Stimulated activated CD4-positive, alpha-beta T cell treated with anti-CD3 and anti-CD28 coated beads, Interleukin-4, amount 100 ng/mL, for 1 hour (primary cell): ENCODE results near the gene BBS10.
A peak's percentile ranks its signal among the peaks of the same experiment; 100 is the strongest.
"Not testable (repeated sequence)": the region's sequence is repeated elsewhere in the genome, so short reads cannot be mapped to it uniquely, and the experiment has no call there.

Source experiments
- DNase-seq: peaks from one replicate; pipeline ENCODE4 v3.0.0-alpha.2; 2020

Gene BBS10

GRCh38 chr12:76348079-76348901 lies at the start of gene BBS10:
Gene BBS10, minus strand, starts transcription at chr12:76348415. Its CDS starts 57 bp downstream, at chr12:76348358.
- DNase-seq, result peak; percentile 82

- DNase-seq, result no peak
Observed at GRCh38 chr12:76391461-76391860, 43.2 kb upstream of the BBS10 start.

DNA sequence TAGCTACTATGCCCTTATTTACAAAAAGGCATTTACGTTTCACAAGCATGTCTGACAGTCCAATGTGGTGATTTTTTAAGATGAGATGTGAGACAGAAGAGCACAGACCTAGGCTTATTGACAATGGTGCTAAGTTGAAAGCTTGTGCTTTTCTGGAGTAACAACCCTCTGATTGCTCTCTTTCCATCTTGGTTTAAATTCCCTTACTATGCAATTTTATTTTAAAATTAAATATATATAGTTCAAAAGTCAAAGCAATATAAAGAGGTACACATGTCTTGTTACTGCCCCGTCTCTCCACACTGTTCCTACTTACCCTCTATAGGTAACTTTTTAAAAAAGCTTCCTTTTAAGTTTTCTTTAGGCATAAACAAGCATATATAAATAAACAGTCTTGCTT lies 39.4 kb upstream of the BBS10 start:
- DNase-seq, result no peak

- no peak for DNase-seq
Observed at GRCh38 chr12:76384560-76384959, 36.3 kb upstream of the BBS10 start.

DNA sequence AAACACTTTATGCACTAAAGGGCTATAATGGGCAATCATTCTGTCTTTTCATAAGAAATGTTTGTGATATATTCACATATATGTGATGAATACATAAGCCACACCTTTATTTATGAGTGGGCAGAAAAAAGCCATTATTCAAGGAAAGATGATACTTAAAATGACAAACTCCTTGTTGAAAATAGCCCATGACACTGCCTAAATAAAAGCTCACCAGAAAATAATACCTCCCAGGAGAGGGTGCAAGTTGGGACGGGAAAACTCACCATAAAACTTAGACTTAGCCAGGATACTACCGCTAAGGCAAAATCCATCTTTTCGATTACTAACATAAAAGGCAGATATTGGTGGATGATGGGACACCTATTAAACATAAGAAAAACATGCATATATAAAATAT lies 35.8 kb upstream of the BBS10 start:
- no peak for DNase-seq

GRCh38 chr12:76379261-76379660 lies 31.0 kb upstream of the BBS10 start:
- DNase-seq, result no peak

GRCh38 chr12:76376876-76377275 lies 28.7 kb upstream of the BBS10 start:
- DNase-seq, result not testable (repeated sequence)

GRCh38 chr12:76375939-76376338 lies 27.7 kb upstream of the BBS10 start:
- no peak for DNase-seq

DNA sequence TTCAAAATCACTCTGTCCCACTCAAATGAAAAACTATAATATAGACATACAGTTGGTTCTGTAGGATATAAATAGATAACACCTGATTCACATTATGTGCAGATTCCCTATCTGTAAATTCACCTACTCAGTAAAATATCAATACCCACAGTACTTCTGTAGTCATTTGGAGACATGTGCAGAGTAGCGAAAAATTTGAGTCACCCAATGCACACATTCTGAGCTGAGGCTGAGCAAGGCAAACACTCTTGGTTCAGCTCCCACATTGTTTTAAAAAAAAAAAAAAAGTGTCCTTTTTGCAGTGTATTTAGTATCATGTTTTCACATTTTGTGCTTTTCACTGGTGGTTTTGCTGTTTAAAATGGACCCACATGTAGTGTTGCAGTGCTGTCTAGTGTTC lies 27.3 kb upstream of the BBS10 start:
- DNase-seq, result no peak

DNA sequence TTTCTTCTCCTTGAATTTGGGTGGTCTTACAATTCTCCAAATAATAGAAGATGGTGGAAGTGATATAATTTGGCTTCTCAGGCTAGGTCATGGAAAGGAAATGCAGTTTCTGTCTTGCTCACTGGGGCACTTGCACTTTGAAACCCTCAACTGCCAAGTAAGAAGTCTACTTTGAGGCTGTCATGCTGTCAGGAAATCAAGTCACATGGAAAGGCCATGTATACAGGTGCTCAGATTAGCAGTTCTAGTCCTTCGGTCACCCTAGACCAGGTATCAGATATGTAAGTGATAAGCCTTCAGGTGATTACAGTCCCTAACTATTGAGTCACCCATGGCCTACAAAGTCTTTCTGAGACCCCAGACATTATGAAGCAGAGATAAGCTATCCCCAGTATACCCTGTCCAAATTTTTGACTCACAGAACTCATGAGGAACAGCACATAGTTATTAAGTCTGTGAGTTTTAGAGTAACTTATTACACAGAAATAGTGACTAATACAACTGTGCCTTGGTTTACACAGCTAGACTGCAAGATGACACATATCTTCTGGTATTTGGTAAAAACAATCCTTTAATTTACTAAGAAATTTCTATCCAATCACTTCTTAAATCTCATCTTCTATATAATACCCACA lies 26.3 kb upstream of the BBS10 start:
- DNase-seq, result no peak

DNA sequence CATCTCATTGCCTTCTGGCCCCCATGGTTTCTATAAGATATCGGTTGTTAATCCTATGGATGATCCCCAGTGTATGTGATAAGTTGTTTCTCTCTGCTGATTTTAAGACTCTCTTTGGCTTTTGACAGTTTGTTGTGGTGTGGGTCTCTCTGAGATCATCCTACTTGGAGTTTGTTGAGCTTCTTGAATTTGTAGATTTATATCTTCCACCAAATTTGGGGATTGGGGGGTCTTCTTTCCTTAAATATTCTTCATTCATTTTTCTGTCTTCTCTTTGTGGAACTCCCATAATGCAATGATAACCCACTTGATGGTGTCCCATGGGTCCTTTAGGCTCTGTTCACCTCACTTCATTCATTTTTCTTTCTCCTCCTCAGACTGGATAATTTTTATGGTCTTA lies 20.0 kb upstream of the BBS10 start:
- no peak for DNase-seq

DNA sequence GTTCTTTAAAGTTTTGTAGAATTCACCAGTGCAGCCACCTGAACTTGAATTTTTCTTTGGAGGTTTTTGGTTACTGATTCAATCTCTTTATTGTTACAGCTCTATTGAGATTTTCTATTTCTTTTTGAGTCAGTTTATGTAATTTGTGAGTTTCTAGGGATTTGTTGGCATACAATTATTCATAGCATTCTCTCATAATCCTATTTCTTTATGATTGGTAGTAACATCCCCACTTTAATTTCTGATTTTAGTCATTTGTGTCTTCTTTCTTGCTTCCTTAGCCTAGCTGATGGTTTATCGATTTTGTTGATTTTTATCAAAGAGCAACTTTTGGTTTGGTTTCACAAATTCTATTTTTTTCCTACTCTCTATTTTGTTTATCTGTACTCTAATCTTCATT lies 17.9 kb upstream of the BBS10 start:
- no peak for DNase-seq

GRCh38 chr12:76364131-76364530 lies 15.9 kb upstream of the BBS10 start:
- DNase-seq, result not testable (repeated sequence)

GRCh38 chr12:76360316-76360715 lies 12.1 kb upstream of the BBS10 start:
- DNase-seq, result no peak

DNA sequence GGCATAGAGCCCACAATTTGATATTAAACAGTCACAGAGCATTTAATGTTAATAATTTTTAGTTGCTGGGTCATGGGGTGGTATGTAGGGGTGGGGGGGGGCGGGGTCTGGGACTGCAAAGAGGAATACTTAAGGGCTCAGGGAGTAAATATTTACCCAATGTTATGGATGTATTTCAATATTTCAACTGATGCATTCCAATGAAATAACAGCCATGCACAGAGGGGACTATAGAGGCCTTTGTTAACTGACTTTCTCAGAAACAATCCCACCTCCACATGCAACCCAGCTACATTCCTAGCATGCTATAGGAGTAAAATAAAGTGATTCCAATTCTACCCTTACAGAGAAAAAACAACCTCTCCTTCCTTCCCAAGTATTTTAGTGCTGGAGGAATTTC lies 7.9 kb upstream of the BBS10 start:
- DNase-seq, result no peak

DNA sequence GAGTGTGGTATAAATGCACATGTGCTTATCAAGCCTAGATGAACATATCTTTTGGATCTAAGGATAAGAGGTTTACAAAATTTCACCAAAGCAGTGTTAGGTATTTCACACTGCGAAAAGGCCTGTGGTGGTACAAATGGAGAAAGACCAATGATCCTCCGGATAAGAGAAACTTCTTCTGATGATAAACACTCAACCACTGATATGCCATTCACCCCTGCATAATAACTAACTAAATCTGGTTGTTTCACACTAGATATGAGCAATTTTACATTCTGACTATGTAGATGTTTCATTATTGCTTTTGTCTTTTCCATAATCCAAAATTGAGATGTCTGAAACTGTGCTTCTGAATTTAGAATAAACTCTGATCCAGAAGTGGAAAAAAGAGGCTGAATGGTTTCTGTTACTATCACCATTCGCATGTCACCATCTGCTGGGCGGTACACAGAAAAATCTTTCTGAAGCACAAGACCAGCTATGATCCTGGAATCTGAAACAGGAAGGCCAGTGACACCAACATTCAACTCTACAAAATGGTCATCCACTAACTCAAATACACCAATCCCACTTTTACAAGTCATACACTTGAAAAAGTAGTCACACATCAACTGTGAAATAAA lies 1.3 kb downstream of the BBS10 start:
- no peak for DNase-seq

DNA sequence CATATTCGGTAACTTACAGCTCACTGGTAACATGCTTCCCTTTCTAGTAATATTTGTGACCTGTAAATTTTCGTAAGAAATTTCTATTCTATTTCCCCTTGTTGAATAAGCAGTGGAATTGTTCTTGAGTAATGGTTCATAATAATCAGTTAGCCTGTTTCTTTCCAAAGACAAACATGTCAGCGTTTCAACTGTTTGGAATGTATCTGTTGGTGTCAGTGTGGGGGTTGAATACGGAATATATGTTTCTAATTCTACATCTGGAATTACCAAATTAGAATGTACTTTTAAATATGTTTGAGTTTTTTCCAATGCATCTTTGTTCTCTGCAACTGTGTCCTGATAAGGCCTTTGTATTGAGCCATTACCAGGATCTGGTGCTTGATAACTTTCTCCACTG lies 2.0 kb downstream of the BBS10 start:
- DNase-seq, result no peak

DNA sequence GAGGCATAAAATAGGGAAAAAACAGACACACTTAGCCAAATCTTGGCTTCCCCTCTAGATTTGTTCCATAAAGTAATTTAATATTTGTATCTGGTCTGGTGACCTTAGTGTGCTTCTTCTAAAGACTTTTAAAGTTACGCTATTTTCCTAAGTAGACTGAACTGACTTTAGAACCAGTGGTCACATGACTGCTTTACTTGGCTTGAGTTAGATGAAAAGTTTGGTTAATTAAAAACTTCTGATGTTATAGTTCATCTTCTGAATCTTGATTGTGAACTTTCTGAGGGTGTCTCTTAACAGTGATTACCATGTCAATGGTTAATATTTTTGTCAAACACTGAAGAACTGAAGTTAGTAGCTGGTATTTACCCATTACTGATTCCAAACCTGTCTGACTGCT lies 2.6 kb downstream of the BBS10 start:
- no peak for DNase-seq

GRCh38 chr12:76341436-76342030 lies 6.7 kb downstream of the BBS10 start:
- DNase-seq, result no peak

DNA sequence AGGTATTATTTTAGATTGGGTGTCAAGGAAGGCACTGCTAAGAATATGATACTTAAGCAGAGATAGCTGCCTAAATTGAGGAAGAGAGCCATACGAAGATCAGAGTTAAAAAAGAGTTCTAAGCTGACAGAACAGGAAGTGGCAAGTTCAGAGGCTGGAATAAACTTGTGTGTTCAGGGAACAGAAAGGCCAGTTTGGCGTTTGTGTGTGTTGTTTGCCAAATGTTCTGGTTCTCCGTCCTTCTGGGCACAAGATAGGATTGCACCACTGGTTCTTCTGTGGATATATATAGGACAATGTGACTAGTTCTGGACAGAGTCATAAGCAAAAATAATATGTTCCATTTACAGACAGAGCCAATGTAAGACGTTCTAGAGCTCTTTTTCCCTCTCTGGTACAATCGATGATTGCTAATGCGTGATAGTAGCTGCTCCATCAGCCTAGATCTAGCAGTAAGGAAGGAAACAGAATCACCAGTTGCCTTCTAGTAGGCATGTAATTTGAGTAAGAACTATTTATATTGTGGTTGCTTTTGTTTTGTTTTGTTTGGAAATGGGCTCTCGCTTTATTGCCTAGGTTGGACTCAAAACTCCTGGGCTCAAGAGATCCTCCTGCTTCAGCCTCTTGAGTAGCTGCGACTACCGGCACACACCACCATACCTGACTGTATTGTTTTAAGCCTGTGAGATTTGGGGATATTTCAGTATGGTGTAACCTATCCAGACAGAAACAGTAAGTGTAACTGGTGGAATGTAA lies 7.4 kb downstream of the BBS10 start:
- no peak for DNase-seq

- no peak for DNase-seq
Observed at GRCh38 chr12:76337583-76337982, 10.6 kb downstream of the BBS10 start.

- DNase-seq, result no peak
Observed at GRCh38 chr12:76332606-76333005, 15.6 kb downstream of the BBS10 start.

- DNase-seq, result no peak
Observed at GRCh38 chr12:76329606-76330005, 18.6 kb downstream of the BBS10 start.
